Parathyroid adenoma (tissue), 2 donors: Measurements from ENCODE around the gene PRKAR1B.

Experiments
- H2AFZ ChIP-seq: fragments of 300-600 bp; sonication (generic); one replicate; pipeline ENCODE4 v1.7.0; 2017; ENCODE audit warnings: antibody characterized with exemption, mild to moderate bottlenecking
- H3K27ac ChIP-seq: fragments of 300-600 bp; sonication (generic); one replicate; pipeline ENCODE4 v1.7.0; 2017
- H3K27me3 ChIP-seq: fragments of 300-600 bp; sonication (generic); one replicate; pipeline ENCODE4 v1.7.0; 2017; ENCODE audit warnings: low read length; ENCODE audit not compliant: control insufficient read depth, insufficient read depth
- H3K36me3 ChIP-seq: fragments of 300-600 bp; sonication (generic); one replicate; pipeline ENCODE4 v1.7.0; 2017; ENCODE audit warnings: low read length; ENCODE audit not compliant: control insufficient read depth, insufficient read depth
- H3K4me1 ChIP-seq: fragments of 300-600 bp; sonication (generic); one replicate; pipeline ENCODE4 v1.7.0; 2017; ENCODE audit warnings: control low read depth
- H3K4me2 ChIP-seq: fragments of 300-600 bp; sonication (generic); one replicate; pipeline ENCODE4 v1.7.0; 2017; ENCODE audit warnings: low read length
- H3K4me3 ChIP-seq: fragments of 300-600 bp; sonication (generic); one replicate; pipeline ENCODE4 v1.7.0; 2017; ENCODE audit warnings: low read depth, low read length
- H3K79me2 ChIP-seq: fragments of 300-600 bp; sonication (generic); one replicate; pipeline ENCODE4 v1.7.0; 2017; ENCODE audit warnings: control low read depth
- H3K9ac ChIP-seq: fragments of 300-600 bp; sonication (generic); one replicate; pipeline ENCODE4 v1.7.0; 2017; ENCODE audit warnings: mild to moderate bottlenecking
- H3K9me3 ChIP-seq: fragments of 300-600 bp; sonication (generic); one replicate; pipeline ENCODE4 v1.7.0; 2017; ENCODE audit warnings: low read length; ENCODE audit not compliant: control insufficient read depth
- TF ChIP-seq, protein P1 (sequence below): fragments of 300-600 bp; sonication (generic); IDR thresholded peaks from one replicate; pipeline ENCODE4 v1.7.0; 2017; ENCODE audit warnings: antibody characterized with exemption, mild to moderate bottlenecking
- donor health status: primary hyperparathyroidism.

The PRKAR1B gene

DNA sequence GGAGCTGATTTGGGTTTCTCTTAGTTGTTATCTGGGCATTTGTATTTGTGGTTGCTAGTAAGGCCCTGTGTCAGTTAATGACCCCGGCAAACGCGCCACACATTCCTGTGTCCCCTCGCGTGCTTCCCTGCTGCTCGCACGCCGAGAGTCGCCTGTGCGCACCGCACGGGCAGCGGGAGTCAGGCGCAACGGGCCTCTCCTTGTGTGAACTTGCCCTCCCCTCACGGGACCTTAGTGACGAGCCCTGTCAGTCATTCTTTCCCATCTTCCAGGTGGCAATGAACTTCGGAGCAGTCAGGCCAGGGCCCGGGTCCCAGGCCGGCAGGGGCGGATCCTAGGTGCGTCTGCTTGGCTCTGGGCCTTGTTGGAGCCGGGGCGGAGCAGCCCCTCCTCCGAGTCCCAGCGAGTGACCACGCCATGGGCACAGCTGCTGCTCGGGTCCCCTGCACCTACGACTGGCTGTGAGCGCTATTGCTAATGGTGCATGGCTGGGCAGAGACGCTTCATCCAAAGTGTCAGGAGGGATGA, 12.4 kb upstream of the PRKAR1B start:
- Histone ChIP-seq H3K27me3 (no peaks in the 10 kb centered on the region), H3K36me3 (no peaks in the 10 kb centered on the region), H3K27ac (no peak overlapping the region), H3K4me1 (no peaks in the 10 kb centered on the region), H3K9me3 (no peaks in the 10 kb centered on the region), H2AFZ (no peak overlapping the region), H3K79me2 (peaks cover 4% of the 10 kb centered on the region), H3K9ac (no peak overlapping the region), H3K4me2 (no peak overlapping the region), H3K4me3 (no peak overlapping the region)
- TF ChIP-seq, protein P1, sequence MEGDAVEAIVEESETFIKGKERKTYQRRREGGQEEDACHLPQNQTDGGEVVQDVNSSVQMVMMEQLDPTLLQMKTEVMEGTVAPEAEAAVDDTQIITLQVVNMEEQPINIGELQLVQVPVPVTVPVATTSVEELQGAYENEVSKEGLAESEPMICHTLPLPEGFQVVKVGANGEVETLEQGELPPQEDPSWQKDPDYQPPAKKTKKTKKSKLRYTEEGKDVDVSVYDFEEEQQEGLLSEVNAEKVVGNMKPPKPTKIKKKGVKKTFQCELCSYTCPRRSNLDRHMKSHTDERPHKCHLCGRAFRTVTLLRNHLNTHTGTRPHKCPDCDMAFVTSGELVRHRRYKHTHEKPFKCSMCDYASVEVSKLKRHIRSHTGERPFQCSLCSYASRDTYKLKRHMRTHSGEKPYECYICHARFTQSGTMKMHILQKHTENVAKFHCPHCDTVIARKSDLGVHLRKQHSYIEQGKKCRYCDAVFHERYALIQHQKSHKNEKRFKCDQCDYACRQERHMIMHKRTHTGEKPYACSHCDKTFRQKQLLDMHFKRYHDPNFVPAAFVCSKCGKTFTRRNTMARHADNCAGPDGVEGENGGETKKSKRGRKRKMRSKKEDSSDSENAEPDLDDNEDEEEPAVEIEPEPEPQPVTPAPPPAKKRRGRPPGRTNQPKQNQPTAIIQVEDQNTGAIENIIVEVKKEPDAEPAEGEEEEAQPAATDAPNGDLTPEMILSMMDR: no peak

DNA sequence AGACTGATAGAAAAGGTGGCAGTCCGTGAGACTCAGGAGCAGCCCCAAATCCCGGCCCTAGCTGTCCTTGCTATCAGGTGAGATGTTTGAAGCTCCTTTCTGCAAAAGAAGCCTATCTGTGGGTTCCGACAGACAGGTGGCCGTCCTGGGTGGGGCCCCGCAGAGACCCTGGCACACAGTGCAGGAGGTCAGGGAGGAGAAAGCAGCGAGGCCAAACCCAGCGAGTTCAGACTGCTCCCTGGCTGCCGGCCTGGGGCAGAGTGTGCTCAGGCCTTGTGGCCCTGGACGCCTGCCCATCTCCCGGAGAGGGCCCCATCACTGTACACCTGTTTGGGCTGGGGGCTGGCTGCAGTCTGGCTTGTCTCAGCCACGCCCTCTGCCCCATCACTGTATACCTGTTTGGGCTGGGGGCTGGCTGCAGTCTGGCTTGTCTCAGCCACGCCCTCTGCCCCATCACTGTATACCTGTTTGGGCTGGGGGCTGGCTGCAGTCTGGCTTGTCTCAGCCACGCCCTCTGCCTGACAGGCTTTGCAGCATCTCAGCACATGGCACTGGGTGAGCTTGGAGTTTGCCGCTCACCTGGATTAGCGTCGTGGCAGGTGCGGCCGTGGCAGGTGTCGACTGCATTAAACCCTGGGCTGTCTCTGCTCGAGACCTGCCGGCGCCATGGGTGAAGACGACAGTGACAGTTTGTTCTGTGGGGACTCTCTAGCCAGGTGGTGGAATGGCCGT, 11.8 kb upstream of the PRKAR1B start:
- Histone ChIP-seq H3K79me2 (peaks cover 10% of the 10 kb centered on the region), H3K4me3 (no peak overlapping the region), H3K27ac (no peak overlapping the region), H3K36me3 (no peaks in the 10 kb centered on the region), H3K27me3 (no peaks in the 10 kb centered on the region), H3K9ac (no peak overlapping the region), H3K4me2 (no peak overlapping the region), H3K4me1 (no peaks in the 10 kb centered on the region), H2AFZ (no peak overlapping the region), H3K9me3 (no peaks in the 10 kb centered on the region)
- TF ChIP-seq, protein P1: no peak

DNA sequence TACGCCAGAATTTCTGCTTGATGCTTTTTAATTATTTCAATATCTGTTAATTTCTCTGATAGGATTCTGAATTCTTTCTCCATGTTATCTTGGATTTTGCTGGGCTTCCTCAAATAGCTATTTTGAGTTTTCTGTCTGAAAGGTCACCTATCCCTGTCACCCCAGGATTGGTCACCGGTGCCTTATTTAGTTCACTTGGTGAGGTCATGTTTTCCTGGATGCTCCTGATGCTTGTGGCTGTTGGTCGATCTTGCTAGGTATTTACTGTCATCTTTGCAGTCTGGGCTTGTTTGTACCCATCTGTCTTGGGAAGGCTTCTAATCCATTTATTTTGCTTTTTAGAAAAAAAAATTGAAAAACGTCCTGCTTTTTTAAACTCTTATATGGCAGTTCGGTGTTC, 11.2 kb upstream of the PRKAR1B start:
- Histone ChIP-seq H3K79me2 (peaks cover 13% of the 10 kb centered on the region), H3K27ac (no peak overlapping the region), H3K36me3 (no peaks in the 10 kb centered on the region), H3K4me2 (no peak overlapping the region), H3K27me3 (no peaks in the 10 kb centered on the region), H3K4me3 (no peak overlapping the region), H3K9me3 (no peaks in the 10 kb centered on the region), H3K4me1 (no peaks in the 10 kb centered on the region), H3K9ac (no peak overlapping the region), H2AFZ (no peak overlapping the region)
- TF ChIP-seq, protein P1: no peak

DNA sequence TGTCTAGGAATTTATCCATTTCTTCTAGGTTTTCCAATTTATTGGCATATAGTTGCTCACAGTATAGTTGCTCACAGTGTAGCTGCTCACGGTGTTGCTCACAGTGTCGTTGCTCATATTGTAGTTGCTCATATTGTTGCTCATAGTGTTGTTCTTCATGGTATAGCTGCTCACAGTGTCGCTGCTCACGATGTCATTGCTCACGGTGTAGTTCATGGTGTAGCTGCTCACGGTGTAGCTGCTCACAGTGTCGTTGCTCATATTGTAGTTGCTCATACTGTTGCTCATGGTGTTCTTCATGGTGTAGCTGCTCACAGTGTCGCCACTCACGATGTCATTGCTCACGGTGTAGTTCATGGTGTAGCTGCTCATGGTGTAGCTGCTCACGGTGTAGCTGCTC, 7.7 kb upstream of the PRKAR1B start:
- Histone ChIP-seq H3K9ac (no peak overlapping the region), H2AFZ (no peak overlapping the region), H3K79me2 (peaks cover 16% of the 10 kb centered on the region), H3K9me3 (no peaks in the 10 kb centered on the region), H3K4me1 (no peaks in the 10 kb centered on the region), H3K27ac (no peak overlapping the region), H3K27me3 (no peaks in the 10 kb centered on the region), H3K4me3 (no peak overlapping the region), H3K36me3 (no peaks in the 10 kb centered on the region), H3K4me2 (no peak overlapping the region)
- TF ChIP-seq, protein P1: no peak

DNA sequence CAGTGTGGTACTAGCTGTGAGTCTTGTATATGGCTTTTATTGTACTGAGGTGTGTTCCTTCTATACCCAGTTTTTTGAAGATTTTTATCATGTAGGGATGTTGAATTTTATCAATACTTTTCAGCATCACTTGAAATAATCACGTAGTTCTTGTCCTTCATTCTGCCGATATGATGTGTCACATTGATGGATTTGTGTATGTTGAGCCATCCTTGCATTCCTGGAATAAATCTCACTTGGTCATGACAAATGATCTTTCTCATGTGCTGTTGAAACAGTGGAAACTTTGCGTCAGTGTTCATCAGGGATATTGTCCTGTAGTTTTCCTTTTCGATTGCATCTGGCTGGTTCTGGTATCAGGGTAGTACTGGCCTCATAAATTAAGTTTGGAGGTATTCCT, 7.1 kb upstream of the PRKAR1B start:
- Histone ChIP-seq H3K9me3 (no peaks in the 10 kb centered on the region), H3K4me3 (no peak overlapping the region), H3K4me2 (no peak overlapping the region), H3K27ac (no peak overlapping the region), H3K4me1 (no peaks in the 10 kb centered on the region), H3K9ac (no peak overlapping the region), H3K27me3 (no peaks in the 10 kb centered on the region), H3K36me3 (no peaks in the 10 kb centered on the region), H3K79me2 (peaks cover 16% of the 10 kb centered on the region), H2AFZ (no peak overlapping the region)
- TF ChIP-seq, protein P1: no peak
